Endothelial cell of umbilical vein (primary cell): ENCODE measurements around the gene ELAVL1.

Experiments
- EZH2 ChIP-seq: IDR thresholded peaks from 2 replicates; pipeline ENCODE4 v1.6.1; 2012; ENCODE audit warnings: borderline replicate concordance, low read depth, mild to moderate bottlenecking, moderate library complexity, low read length, inconsistent platforms; ENCODE audit not compliant: severe bottlenecking
- TF ChIP-seq, protein P1 (sequence below), 2 donors: IDR thresholded peaks; 1 replicate in 1 of 2; 2 replicates in 1 of 2; pipeline ENCODE4 v1.5.1; 2011; ENCODE audit warnings: low read length in 2 of 2, mild to moderate bottlenecking in 2 of 2, moderate library complexity in 2 of 2, control low read depth in 1 of 2, inconsistent platforms in 1 of 2, low read depth in 1 of 2; ENCODE audit not compliant: insufficient read depth in 1 of 2; ENCODE audit errors: extremely low read depth in 1 of 2
- TF ChIP-seq, protein P2 (sequence below): IDR thresholded peaks from 2 replicates; pipeline ENCODE4 v1.6.1; 2011; ENCODE audit not compliant: insufficient read depth, insufficient read length

DNA sequence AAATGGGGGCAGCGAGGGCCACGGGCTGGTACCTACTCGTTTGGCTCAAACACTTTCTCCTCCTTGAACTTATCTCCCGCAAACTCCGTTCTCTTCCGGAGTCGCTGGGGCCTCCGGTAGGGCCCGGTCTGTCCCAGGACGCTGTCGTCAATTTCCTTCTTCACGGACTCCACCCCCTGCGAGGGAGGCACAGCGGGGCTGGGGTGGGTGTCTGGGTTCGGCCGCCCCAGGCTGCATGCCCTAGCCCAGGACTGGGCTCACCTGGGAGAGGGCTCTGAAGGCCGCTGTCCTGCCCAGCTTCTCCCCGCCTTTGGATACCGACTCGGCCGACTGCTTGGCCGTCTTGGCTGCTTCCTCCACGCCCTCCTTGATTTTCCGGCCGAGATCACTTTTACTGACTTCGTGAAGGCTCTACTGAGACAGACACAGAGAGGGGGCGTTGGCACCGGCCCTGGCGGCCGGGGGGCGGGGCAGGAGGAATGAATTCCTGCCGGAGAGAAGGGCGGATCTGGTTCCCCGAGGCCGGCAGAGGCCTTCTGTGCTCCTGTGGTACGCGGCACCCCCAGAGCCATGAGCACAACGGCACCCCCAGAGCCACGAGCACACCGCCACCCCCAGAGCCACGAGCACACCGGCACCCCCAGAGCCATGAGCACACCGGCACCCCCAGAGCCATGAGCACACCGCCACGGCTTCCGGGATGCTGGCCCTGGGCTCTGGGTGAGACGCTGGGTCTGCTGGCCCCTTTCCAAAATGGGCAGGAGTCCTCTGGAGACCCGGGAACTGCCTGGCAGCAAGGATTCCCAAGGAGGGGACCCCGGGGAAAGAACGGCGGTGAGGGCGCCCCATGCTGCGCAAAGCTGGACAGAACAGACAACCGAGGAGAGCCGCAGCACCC lies 71.4 kb downstream of the ELAVL1 start:
- TF ChIP-seq, protein P1, sequence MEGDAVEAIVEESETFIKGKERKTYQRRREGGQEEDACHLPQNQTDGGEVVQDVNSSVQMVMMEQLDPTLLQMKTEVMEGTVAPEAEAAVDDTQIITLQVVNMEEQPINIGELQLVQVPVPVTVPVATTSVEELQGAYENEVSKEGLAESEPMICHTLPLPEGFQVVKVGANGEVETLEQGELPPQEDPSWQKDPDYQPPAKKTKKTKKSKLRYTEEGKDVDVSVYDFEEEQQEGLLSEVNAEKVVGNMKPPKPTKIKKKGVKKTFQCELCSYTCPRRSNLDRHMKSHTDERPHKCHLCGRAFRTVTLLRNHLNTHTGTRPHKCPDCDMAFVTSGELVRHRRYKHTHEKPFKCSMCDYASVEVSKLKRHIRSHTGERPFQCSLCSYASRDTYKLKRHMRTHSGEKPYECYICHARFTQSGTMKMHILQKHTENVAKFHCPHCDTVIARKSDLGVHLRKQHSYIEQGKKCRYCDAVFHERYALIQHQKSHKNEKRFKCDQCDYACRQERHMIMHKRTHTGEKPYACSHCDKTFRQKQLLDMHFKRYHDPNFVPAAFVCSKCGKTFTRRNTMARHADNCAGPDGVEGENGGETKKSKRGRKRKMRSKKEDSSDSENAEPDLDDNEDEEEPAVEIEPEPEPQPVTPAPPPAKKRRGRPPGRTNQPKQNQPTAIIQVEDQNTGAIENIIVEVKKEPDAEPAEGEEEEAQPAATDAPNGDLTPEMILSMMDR (IDR thresholded peaks at IDR 0.05; ENCODE audit: extremely low read depth in 1 of 2, insufficient read depth in 1 of 2, low read depth in 1 of 2, low read length in 2 of 2) = no peak
- TF ChIP-seq EZH2 = no peak
- TF ChIP-seq, protein P2, sequence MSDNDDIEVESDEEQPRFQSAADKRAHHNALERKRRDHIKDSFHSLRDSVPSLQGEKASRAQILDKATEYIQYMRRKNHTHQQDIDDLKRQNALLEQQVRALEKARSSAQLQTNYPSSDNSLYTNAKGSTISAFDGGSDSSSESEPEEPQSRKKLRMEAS = no peak
